ENCODE measurements around the gene METTL13.
"Not testable (repeated sequence)": the region's sequence is repeated elsewhere in the genome, so short reads cannot be mapped to it uniquely, and the experiment has no call there.

The METTL13 gene

GRCh38 chr1:171772312-171772711, 9.1 kb upstream of the METTL13 start:
- no peak for DNase-seq

GRCh38 chr1:171780583-171781175, 781 bp upstream of the METTL13 start:
- DNase-seq: no peak

DNA sequence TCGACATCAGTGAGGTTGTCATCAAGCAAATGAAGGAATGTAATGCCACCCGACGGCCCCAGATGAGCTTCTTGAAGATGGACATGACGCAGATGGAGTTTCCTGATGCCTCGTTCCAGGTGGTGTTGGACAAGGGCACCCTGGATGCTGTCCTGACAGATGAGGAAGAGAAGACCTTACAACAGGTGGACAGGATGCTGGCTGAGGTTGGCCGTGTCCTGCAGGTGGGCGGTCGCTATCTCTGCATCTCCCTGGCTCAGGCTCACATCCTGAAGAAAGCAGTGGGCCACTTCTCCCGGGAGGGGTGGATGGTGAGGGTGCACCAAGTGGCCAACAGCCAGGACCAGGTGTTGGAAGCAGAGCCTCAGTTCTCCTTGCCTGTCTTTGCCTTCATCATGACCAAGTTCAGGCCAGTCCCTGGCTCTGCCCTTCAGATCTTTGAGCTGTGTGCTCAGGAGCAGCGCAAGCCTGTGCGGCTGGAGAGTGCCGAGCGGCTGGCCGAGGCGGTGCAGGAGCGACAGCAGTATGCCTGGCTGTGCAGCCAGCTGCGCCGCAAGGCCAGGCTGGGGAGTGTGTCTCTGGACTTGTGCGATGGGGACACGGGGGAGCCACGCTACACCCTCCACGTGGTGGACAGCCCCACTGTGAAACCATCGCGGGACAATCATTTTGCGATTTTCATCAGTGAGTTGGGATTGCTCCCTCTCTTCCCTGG, 2.5 kb downstream of the METTL13 start:
- DNase-seq: no peak

DNA sequence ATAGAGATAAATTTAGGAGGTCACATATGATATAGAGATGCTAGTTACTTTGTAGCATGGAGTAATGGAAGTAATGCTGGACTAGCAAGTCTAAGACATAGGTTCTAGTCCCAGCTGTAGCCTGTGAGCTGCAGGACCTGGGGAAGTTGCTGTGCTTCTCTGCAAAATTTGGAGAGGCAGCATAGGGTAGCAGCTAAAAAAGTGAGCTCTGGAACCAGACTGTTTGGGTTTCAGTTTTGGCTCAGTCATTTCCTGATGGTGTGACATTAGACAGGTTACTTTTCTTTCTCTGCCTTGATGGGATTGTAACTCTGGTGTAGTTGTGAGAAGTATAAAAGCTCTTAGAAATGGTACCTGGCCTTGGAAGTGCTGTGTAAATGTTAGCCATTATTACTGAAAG, 3.3 kb downstream of the METTL13 start:
- no peak for DNase-seq

GRCh38 chr1:171785766-171786165, 4.3 kb downstream of the METTL13 start:
- no peak for DNase-seq

DNA sequence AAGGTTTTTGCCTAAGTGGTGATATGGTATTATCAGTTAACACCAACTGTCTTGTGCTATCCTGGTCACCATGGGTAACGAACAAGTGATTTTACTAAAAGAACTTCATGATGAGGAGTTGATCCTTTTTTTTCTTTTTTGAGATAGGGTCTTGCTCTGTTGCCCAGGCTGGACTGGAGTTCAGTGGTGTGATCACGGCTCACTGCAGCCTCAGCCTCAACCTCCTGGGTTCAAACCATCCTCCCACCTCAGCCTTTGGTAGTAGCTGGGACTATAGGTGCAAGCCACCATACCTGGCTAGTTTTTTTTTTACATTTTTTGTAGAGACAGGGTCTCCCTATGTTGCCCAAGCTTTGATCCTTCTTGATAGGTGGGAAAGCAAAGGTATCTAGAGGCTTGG, 5.1 kb downstream of the METTL13 start:
- no peak for DNase-seq

DNA sequence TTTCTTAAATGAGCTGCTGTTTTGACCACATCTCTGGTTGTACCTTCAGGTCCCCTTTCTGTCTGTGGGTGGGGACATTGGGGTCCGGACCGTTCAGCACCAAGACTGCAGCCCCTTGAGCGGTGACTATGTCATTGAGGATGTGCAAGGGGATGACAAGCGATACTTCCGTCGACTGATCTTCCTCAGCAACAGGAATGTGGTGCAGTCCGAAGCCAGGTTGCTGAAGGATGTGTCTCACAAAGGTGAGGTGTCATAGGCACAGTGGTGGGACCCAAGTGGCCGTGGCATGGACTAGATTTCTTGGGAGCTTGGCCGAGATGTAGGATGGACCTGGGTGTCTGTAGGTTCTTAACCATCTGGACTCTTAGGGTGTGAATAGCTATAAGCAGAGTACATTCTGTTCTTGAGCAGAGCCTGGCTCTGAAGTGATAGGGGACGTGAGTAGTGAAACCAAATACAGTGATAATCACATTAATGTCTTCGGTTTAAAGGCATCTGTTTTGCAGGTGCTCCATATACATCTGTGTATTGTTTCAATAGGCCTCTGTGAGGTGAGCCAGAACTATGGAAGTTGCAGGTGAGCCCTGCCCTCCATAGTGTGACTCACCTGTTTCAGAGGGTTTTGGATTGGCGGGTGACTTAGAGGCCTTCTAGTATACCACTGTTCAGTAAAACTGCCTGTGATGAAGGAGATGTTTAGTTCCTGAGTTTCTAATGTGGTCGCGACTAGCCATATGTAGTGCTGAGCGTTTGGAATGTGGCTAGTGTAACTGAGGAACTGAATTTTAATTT, 6.4 kb downstream of the METTL13 start:
- DNase-seq: no peak

DNA sequence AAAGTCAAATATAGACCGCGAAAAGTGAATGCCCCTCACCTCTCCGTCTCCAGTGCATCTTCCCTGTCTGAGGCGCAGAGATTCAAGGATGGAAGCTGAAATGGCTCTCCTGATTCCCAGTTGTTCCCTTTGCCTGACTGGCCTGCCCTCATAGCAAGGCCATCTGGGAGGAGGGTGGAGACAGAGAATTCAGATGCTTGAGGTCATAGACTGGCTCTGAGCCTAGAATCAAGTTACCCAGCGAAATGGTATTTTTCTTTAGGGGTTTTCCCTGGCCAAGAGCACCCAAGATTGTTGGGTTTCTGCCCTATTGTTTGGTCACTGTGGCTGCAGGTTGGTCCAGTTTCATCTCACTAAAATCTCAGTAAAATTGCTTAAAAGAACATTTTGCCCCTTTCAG, 7.2 kb downstream of the METTL13 start:
- DNase-seq: no peak

GRCh38 chr1:171790318-171790717, 8.9 kb downstream of the METTL13 start:
- no peak for DNase-seq

GRCh38 chr1:171792656-171793369, 11.4 kb downstream of the METTL13 start:
- DNase-seq: peak; percentile 60

GRCh38 chr1:171793636-171794035, 12.2 kb downstream of the METTL13 start:
- no peak for DNase-seq

GRCh38 chr1:171794085-171794484, 12.6 kb downstream of the METTL13 start:
- DNase-seq: peak; percentile 60

DNA sequence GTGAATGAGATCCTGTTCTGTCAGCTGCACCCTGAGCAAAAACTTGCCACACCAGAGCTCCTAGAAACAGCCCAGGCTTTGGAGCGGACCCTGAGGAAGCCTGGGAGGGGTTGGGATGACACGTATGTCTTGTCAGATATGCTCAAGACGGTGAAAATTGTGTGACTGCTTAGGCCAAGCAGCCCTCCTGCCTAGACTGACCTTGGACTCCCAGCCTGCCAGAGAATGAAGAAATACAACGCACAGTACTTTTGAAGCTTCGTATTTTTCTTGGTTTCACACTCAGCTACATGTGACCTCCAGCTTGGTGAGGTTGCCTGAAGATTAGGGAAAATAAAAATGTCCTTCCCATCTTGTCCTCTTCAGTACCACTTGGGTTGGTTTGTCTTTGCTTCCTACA, 15.1 kb downstream of the METTL13 start:
- DNase-seq: no peak

DNA sequence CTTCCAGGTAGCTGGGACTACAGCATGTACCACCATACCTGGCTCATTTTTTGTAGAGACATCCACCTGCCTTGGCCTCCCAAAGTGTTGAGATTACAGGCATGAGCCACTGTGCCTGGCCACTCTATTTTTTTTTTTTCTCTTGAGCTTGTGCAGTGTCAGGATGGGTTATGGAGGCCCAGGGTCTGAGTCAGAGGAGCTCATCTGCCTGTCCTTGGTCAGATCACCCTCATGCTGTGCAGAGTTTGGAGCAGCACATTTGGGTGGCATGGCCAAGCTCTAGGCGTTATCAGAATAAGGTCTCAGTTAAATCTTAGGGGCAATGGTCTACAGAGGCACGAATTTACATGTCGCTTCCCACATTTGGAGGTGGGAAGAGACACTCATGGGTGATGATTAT, 16.9 kb downstream of the METTL13 start:
- no peak for DNase-seq

GRCh38 chr1:171798765-171799164, 17.3 kb downstream of the METTL13 start:
- DNase-seq: no peak

GRCh38 chr1:171799166-171799565, 17.7 kb downstream of the METTL13 start:
- no peak for DNase-seq

- not testable (repeated sequence) for DNase-seq
These were observed 18.2 kb downstream of the METTL13 start for GRCh38 chr1:171799698-171800097.

- peak; percentile 44 for DNase-seq
These were observed 18.9 kb downstream of the METTL13 start for GRCh38 chr1:171800342-171800741.

- peak; percentile 23 for DNase-seq
These were observed 19.4 kb downstream of the METTL13 start for GRCh38 chr1:171800851-171801250.

DNA sequence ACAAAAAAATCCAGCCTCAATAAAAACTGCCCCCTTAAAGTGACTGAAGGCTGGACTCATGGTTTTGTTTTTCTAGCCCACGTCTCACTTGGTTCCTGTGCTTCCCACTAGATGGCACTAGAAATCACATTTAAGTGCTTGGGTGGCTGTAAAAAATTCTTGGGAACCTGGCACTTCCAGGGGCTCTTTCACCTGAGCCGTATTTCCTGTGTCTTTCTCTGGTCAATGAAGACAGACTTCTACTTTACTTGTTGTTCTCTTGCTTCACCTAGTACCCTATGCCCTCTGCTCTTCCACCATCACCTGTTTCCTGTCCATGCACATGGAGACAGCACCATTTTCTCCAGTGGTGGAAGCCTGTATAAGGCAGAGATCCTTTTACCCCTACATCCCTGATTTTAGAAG, 20.0 kb downstream of the METTL13 start:
- peak; percentile 77 for DNase-seq

DNA sequence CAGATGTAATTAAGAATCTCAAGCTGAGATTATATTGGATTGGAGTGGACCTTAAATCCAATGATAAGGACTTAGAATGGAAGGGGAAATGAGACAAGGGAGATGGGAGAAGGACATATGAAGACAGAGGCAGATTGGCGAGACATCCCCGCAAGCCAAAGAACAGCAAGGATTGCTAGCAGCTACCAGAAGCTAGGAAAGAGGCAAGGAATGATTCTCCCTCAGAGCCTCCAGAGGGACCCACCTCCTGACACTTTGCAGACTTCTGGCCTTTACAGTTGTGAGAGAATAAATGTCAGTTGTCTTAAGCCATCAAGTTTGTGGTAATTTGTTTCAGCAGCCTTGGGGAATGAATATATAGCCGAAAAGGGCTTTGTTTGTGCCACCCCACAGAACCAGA, 20.7 kb downstream of the METTL13 start:
- DNase-seq: no peak

- DNase-seq: peak; percentile 73
These were observed 21.6 kb downstream of the METTL13 start for GRCh38 chr1:171803045-171803444.

- DNase-seq: no peak
These were observed 22.1 kb downstream of the METTL13 start for GRCh38 chr1:171803461-171804022.

Data from hematopoietic multipotent progenitor cell treated with erythropoietin and hydrocortisone succinate and interleukin-3 and kit ligand, for 4 days (in vitro differentiated cells).